Neutrophil (primary cell): ENCODE measurements around the gene FANCE.

ENCODE experiments used
- H3K27ac ChIP-seq: fragments of 200-600 bp; sonication (generic); 2 replicates; pipeline ENCODE4 v1.5.1; 2016; ENCODE audit warnings: mild to moderate bottlenecking, moderate library complexity
- H3K27me3 ChIP-seq: fragments of 200-600 bp; sonication (generic); 2 replicates; pipeline ENCODE4 v1.6.0; 2016; ENCODE audit warnings: mild to moderate bottlenecking
- H3K36me3 ChIP-seq: fragments of 200-600 bp; sonication (generic); 2 replicates; pipeline ENCODE4 v1.5.1; 2017
- H3K4me1 ChIP-seq, 2 experiments: fragments of 200-600 bp in 1 of 2; sonication (generic) in 1 of 2; 1 replicate in 1 of 2; 2 replicates in 1 of 2; pipeline versions ENCODE4 v1.5.1 to v1.6.1; 2013 to 2016; ENCODE audit warnings: low read depth in 1 of 2, low read length in 1 of 2, mild to moderate bottlenecking in 1 of 2, moderate library complexity in 1 of 2; ENCODE audit not compliant: control insufficient read depth in 1 of 2, insufficient read depth in 1 of 2
- H3K4me3 ChIP-seq, 2 experiments: fragments of 200-600 bp in 1 of 2; sonication (generic) in 1 of 2; 1 replicate in 1 of 2; 2 replicates in 1 of 2; pipeline ENCODE4 v1.5.1; 2013 to 2016; ENCODE audit warnings: low read depth in 1 of 2, low read length in 1 of 2, mild to moderate bottlenecking in 1 of 2, moderate library complexity in 1 of 2
- H3K9me3 ChIP-seq: fragments of 200-600 bp; sonication (generic); 2 replicates; pipeline ENCODE4 v1.5.1; 2016
- TF ChIP-seq, protein P1 (sequence below): fragments of 200-600 bp; sonication (generic); IDR thresholded peaks from 2 replicates; pipeline ENCODE4 v1.5.1; 2016; ENCODE audit warnings: antibody characterized with exemption

Gene FANCE

DNA sequence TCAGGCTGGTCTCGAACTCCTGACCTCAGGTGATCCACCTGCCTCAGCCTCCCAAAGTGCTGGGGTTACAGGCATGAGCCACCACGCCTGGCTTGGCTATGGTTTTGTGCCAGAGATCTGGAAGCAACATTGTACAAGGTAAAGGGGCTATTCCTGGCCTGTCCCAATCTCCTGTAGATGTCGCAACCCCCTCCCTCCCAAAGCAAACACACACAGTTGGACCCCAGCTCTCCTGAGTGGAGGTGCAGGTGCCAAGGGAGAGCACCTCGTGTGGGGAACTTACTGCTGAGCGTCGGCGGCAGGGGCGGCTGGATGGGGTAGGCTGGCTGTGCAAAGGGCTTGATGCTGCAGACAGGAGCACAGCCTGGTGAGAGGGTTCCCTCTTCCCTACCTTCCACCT is 24.9 kb downstream of the FANCE start:
- no peaks in the 10 kb centered on the region for H3K27me3 ChIP-seq
- H3K27ac ChIP-seq, result no peak overlapping the region
- no peaks in the 10 kb centered on the region for H3K9me3 ChIP-seq
- no peak overlapping the region for H3K4me3 ChIP-seq
- H3K4me1 ChIP-seq, result no peaks in the 10 kb centered on the region
- TF ChIP-seq, protein P1, sequence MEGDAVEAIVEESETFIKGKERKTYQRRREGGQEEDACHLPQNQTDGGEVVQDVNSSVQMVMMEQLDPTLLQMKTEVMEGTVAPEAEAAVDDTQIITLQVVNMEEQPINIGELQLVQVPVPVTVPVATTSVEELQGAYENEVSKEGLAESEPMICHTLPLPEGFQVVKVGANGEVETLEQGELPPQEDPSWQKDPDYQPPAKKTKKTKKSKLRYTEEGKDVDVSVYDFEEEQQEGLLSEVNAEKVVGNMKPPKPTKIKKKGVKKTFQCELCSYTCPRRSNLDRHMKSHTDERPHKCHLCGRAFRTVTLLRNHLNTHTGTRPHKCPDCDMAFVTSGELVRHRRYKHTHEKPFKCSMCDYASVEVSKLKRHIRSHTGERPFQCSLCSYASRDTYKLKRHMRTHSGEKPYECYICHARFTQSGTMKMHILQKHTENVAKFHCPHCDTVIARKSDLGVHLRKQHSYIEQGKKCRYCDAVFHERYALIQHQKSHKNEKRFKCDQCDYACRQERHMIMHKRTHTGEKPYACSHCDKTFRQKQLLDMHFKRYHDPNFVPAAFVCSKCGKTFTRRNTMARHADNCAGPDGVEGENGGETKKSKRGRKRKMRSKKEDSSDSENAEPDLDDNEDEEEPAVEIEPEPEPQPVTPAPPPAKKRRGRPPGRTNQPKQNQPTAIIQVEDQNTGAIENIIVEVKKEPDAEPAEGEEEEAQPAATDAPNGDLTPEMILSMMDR, result no peak
- no peaks in the 10 kb centered on the region for H3K36me3 ChIP-seq

DNA sequence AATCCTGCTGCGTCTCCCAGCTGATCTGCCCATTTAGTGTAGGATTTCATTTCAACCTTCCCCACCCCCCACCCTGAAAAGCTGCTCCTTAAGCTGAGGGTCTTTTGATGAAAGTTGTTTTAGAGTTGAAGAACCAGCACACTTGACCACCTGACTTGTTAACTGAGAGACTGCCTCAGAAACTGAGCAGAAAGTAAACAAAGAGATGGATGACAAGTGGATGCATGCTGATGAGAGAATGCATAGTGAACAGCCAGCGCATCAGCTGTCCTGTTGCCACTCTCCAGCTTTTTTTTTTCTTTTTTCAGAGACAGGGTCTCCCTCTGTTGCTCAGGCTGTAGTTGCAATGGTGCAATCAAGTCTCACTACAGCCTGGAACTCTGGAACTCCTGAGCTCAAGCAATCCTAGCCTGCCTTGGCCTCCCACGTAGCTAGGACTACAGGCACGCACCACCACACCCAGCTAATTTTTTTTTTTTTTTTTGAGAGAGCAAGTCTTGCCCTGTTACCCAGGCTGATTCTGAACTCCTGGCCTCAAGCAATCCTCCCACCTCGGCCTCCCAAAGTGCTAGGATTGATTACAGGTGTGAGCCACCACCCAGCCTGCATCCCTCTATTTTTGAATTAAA is 25.5 kb downstream of the FANCE start:
- Histone ChIP-seq H3K27me3 (no peaks in the 10 kb centered on the region), H3K27ac (no peak overlapping the region), H3K4me3 (no peak overlapping the region), H3K9me3 (no peaks in the 10 kb centered on the region), H3K4me1 (no peaks in the 10 kb centered on the region), H3K36me3 (no peaks in the 10 kb centered on the region)
- TF ChIP-seq, protein P1, result no peak

DNA sequence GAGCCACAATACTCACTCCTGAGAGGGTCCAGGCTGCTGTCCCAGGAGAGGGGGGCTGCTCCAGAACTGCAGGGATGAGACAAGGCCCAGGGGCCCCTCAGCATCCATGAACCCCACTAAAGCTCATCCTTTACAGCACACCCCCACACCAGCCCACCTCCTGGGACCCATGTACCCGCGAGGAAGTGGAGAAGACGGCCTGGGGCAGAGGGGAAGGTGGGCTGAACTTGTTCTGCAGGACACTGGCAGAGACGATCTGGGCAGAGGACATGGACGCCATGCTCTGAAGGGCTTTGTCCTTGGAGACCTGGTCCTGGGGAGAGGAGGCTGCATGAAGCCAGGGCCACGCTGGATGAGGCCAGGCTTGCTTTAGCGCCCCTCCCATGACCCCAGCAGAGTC is 26.1 kb downstream of the FANCE start:
- Histone ChIP-seq H3K4me3 (no peak overlapping the region), H3K27ac (no peak overlapping the region), H3K4me1 (peaks cover 2 to 3% of the 10 kb centered on the region in 2 experiments), H3K9me3 (no peaks in the 10 kb centered on the region), H3K27me3 (no peaks in the 10 kb centered on the region), H3K36me3 (no peaks in the 10 kb centered on the region)
- TF ChIP-seq, protein P1, result no peak

DNA sequence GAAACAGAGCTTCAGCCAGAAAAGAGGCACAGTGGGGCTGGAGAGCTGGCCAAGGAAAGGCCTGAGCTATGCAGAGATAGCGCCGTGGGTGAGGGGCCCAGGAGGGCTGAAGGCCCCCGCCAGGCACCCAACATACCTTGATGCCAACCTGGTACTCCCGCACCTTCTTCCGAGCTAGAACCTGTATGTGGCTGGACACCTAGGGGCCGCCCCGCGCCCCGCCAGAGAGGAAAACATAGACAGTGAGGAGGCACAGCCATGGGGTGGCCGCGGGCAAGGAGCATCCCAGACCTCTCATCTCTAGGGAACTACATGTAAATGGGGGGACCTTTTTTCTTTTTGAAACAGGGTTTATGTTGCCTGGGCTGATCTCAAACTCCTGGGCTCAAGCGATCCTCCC is 28.0 kb downstream of the FANCE start:
- H3K27me3 ChIP-seq, result no peaks in the 10 kb centered on the region
- no peaks in the 10 kb centered on the region for H3K36me3 ChIP-seq
- H3K4me3 ChIP-seq, result no peak overlapping the region

DNA sequence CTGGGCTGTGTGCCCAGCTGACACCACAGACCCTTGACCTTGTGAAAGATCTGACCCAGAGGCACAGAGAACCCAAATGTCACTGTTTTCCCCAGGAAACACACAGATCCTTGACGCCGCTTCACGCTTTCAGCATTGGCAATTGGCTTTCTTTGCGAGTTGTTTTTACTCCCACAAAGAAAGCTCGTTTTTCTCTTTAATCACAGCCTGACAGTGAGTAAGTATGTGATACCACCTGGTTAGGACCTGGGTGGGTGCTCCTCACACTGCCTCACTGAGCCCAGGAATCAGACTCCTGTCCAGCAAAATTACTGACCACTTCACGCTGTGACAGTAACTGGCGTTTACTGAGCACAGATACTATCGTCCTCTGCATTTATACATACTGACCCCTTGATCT is 29.1 kb downstream of the FANCE start:
- Histone ChIP-seq H3K4me1 (peaks cover 20 to 21% of the 10 kb centered on the region in 2 experiments), H3K27ac (no peak overlapping the region), H3K27me3 (no peaks in the 10 kb centered on the region), H3K9me3 (no peaks in the 10 kb centered on the region), H3K4me3 (no peak overlapping the region), H3K36me3 (no peaks in the 10 kb centered on the region)
- TF ChIP-seq, protein P1, result no peak

More for the DNA sequence above, 28.0 kb downstream of the FANCE start:
- peaks cover 19 to 21% of the 10 kb centered on the region in 2 experiments for H3K4me1 ChIP-seq
- TF ChIP-seq, protein P1, result no peak
- H3K9me3 ChIP-seq, result no peaks in the 10 kb centered on the region
- no peak overlapping the region for H3K27ac ChIP-seq
